HG03520 (cell line): ENCODE data around the gene WDR73.
"Not testable (repeated sequence)": the region's sequence is repeated elsewhere in the genome, so short reads cannot be mapped to it uniquely, and the experiment has no call there.

ENCODE experiments used
- ATAC-seq: cut with Tn5 transposase; IDR thresholded peaks from one replicate; pipeline ENCODE4 v1.9.1; 2021; ENCODE audit warnings: mild to moderate bottlenecking, moderate library complexity; ENCODE audit not compliant: unreplicated experiment

The WDR73 gene

DNA sequence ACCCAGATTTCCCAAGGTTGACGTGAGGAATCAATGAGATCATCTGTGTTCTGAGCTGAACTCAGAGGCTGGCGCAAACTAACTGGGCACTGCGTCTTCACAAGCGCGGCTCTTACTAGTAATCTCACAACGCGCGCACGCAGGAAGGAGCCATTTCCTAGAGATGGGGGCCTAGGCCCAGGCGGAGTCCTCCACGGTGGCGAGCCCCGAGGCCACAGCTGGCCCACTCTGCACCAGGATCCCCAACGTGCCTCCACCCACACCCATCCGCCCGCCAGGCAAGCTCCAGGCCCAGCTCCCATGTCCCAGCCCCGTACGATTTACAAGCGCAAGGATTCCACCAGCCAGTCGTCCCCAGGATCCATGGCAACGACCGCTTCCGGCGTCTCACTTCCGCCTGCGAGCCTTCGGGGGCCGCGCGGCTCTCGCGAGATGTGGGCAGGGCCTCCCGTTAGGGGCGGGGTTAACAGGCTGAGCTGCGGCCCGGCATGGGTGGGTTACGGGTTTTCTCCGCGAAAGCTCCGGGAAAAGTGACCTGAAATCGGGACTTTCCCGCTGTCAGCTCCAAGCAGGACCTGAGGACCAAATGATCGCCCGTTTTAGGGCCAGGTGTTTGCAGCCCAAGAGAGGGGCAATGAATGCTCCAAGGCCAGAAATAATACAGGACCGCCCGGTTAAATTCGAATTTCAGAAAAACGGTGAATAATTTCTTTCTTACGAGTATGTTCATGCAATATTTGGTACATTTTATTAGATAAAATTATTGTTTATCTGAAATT lies at the start of gene WDR73:
Gene WDR73, minus strand, starts transcription at position 374 of the 779 bp plus-strand sequence. Its CDS starts 9 bp downstream, at position 365.
- ATAC-seq: peak; percentile 72

GRCh38 chr15:84703808-84704207 lies 49.7 kb upstream of the WDR73 start:
- no peak for ATAC-seq

DNA sequence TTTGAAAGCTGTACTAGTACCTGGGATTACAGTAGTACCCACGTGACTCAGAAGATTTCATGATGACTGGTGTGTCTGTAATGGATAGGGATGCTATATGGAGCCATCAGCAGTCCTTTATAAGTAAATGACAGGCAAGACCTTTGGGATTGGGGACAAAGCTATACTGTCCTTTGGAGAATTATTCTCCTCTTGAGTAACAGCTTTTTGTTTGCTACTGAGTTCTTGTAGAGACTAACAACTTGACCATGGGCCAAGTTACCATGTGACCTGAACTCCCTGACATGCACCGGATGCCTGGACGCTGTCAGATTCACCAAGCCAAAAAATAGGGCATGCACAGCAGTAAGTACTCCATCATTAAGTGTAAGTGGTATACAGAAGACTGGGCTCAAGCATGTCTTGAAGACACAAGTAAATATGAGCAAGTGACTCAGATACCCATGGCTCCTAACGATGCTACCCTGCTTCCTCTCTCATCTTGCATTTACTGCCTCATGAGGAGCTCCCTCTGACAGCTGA lies 48.9 kb upstream of the WDR73 start:
- ATAC-seq: no peak

DNA sequence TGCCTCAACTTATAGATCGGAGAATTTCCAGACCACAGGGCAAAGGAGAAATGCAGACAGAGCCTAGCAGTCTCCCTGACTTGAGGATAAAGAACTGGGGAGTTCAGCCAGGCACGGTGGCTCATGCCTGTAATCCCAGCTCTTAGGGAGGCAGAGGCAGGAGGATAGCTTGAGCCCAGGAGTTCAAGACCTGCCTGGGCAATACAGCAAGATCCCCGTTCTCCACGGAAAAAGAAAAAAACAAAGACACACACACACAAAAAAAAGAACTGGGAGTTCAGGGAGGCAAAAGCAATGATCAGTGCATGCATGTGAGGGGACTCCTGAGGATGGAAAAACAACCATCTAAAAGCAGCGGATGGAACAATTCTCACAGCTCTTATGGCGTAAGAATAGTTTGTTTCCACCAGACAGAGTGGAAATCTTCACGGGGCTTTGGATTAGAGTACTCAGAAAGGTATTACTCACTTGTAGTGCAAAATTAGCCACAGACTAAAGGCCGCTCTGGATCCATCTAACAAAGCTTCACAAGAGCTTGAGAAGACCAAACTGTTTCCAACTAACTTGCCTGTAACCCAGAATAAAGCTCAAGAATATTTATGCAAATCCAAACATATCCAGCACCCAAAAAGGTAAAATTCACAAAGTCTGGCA lies 45.6 kb upstream of the WDR73 start:
- ATAC-seq: no peak

GRCh38 chr15:84697236-84697990 lies 43.3 kb upstream of the WDR73 start:
- no peak for ATAC-seq

GRCh38 chr15:84696757-84697156 lies 42.7 kb upstream of the WDR73 start:
- ATAC-seq: no peak

- no peak for ATAC-seq
These were observed 36.3 kb upstream of the WDR73 start for GRCh38 chr15:84690342-84690741.

DNA sequence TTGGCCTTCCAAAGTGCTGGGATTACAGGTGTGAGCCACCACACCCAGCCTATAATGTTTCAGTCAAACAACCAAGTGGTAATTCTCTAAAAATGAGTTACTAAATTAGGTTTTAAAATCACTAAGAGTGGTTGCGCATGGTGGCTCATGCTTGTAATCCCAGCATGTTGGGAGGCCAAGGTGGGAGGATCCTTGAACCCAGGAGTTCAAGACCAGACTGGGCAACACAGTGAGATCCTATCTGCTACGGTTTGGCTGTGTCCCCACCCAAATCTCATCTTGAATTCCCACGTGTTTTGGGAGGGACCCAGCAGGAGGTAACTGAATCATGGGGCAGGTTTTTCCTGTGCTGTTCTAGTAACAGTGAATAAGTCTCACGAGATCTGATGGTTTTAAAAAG lies 35.8 kb upstream of the WDR73 start:
- ATAC-seq: no peak

GRCh38 chr15:84686446-84686845 lies 32.4 kb upstream of the WDR73 start:
- not testable (repeated sequence) for ATAC-seq

DNA sequence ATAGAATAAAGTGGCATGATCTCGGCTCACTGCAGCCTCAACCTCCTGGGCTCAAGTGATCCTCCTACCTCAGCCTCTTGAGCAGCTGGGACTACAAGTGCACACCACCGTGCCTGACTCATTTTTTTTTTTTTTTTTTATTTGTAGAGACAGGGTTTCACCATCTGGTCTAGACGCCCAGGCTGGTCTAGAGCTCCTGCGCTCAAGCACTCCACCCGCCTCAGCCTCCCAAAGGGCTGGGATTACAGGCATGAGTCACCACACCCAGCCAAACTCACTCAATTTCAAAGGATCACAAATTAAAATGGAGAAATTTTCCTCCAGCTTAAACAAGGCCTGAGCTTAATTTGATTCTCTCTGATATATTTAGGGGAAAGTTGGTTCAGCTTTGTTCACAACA lies 31.2 kb upstream of the WDR73 start:
- no peak for ATAC-seq

GRCh38 chr15:84684092-84684491 lies 30.0 kb upstream of the WDR73 start:
- no peak for ATAC-seq

DNA sequence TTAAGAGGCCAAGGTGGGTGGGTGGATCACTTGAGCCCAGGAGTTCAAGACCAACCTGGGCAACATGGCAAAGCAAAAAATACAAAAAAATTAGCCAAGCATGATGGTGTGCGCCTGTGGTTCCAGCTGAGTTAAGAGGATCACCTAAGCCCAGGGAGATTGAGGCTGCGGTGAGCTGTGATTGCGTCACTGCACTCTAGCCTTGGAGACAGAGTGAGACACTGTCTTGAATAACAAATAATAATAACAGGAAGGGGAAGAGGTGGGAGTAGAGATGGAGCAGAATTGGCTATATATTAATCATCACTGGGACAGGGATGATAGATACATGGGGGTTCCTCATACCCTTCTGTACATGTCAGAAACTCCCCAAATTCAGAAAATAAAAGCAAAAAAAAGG lies 27.7 kb upstream of the WDR73 start:
- ATAC-seq: no peak

- ATAC-seq: no peak
These were observed 17.1 kb upstream of the WDR73 start for GRCh38 chr15:84671211-84671610.

DNA sequence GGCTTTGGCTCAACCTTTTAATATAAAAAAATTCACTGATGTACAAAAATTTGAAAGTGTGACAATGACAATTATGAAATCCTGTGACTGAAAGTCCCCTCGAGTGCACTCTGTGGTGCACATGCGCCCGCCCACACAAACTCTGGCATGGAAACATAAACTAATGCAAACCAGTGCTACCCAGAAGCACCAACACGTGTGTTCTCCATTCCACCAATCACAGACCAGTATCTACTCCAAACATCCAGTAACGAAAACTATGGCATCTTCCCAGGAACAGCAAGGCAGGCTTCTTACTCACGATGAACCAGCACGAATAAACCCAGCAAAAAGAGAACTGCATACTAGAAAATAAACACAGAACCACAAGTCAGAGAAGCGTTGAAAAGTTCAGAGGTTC lies 15.6 kb upstream of the WDR73 start:
- no peak for ATAC-seq

DNA sequence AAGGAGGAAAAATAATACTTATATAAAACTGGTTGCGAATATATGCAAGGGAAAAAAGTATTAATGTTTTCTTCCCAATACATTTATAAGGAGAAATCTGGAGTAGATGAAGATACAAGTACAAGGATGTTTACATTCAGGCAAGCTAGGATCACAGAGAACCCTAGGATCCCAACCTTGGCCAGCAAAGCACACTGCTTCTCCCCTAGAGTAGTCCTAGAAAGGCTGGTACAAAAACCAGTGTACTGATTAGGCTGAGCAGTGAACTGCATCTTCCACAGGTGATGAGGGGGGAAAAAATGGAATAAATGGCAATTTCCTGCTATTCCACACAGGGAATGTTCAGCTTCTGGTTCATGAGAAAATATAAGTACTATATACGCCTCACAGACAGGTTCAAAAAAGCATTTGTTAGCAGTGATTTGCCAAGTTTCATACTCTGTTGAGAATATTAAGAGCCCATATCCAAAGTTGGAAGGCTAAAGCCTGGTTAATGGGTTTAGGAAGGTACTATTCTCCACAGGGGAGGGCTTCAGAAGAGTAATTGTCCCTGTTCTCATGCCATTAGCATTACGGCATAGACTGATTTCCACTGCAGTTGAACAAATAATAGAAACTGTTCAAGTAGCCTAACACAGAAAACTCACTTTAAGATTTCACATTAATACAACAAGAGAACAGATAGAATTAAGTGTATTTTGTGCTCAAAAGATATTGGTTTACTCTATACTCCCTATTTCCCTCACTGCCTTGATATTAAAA lies 14.3 kb upstream of the WDR73 start:
- no peak for ATAC-seq

DNA sequence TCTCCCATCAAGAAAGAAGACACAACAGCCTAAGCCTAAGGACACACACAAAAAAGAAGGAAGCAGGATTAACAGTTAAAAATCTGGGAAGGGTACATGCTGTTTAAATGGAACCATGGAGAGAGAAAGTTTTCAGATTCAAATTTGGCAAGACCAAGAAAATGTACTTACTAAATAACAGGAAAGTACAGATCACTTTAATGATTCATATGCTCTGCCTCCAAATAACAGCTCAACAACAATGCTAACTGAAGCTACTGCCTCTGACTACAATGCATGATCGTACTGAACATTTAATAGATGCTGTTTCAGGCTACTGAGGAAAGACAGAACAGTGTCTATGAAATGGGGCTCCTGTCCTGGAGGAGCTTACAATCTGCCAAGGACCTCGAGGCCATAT lies 12.3 kb upstream of the WDR73 start:
- no peak for ATAC-seq

- ATAC-seq: no peak
These were observed 6.9 kb upstream of the WDR73 start for GRCh38 chr15:84661001-84661400.

DNA sequence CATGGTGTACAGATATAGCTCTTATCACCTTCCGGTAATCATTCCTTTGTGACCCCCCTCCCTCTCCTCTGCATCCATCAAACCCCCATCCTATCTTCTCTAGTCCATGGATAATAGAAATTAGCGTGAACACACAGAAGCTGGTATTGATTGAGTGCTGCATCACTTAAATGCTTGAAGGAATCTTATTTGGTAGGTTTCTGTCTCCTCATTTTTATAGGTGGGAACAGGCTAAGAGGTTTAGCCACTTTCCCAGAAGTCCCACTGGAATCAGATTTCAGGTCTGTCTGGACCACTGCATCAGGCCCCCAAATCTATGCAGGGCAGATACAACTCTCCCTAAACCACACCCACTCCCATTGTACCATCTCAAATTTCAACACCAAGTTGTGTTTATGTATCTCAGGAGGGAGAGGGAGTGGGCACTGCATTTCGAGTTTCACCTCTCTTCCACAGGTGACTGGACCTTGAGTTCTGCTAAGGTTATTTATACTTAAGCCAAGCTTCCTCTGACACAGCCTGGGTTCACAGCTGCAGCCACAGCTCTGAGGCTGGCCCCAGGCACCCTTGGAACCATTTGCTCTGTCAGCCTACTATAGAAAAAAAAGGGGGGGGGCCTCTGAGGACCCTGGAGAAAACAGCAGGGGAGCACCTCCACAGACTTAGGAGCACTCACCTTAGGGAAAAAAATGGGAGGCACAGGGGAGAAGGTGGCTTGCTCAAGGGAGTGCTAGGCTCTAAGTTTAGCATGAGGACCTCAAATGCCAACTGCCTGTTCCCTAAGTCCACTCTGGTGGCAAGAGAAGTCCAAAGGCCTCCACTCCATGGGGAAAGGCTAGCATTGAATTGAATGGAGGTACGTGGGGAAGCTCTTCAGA lies 6.1 kb upstream of the WDR73 start:
- ATAC-seq: no peak

GRCh38 chr15:84658788-84659411 lies 4.8 kb upstream of the WDR73 start:
- no peak for ATAC-seq
